Measurements from ENCODE around the gene RNU2-1. TPM values are rescaled to one million over a fixed set of nuclear protein-coding genes. Genes with fewer than 3 reads are reported as not detected.

The RNU2-1 gene
- total RNA-seq, 2 donors from 2014 or later, result not detected

- Histone ChIP-seq H3K27me3 (replicated peaks; ENCODE audit: insufficient read depth) (no peaks in the 10 kb centered on the region), H3K36me3 (peaks cover 25% of the 10 kb centered on the region), H3K9me3 (no peaks in the 10 kb centered on the region), H3K27ac (no peak overlapping the region), H3K4me1 (ENCODE audit: control insufficient read depth in 1 of 2, low read depth in 2 of 2) (peaks cover 0 to 6% of the 10 kb centered on the region in 2 donors), H3K4me3 (no peak overlapping the region)
- TF ChIP-seq CTCF (IDR thresholded peaks at IDR 0.05), result no peak
- no peak for DNase-seq (ENCODE audit: low spot score)
- no peak for ATAC-seq (ENCODE audit: insufficient number of reproducible peaks, low FRiP score, low read depth)
These were observed 16.1 kb downstream of the RNU2-1 start for GRCh38 chr17:43217614-43218087.

GRCh38 chr17:43216762-43217613 lies 16.8 kb downstream of the RNU2-1 start:
- no peaks in the 10 kb centered on the region for H3K27me3 ChIP-seq (replicated peaks; ENCODE audit: insufficient read depth)
- ATAC-seq (ENCODE audit: insufficient number of reproducible peaks, low FRiP score, low read depth) (no peak), DNase-seq (ENCODE audit: low spot score) (no peak)
- no peaks in the 10 kb centered on the region for H3K9me3 ChIP-seq
- H3K4me1 ChIP-seq (ENCODE audit: control insufficient read depth in 1 of 2, low read depth in 2 of 2), result peaks cover 0 to 13% of the 10 kb centered on the region in 2 donors
- peaks cover 25% of the 10 kb centered on the region for H3K36me3 ChIP-seq
- H3K27ac ChIP-seq, result no peak overlapping the region
- no peak overlapping the region for H3K4me3 ChIP-seq
- no peak for TF ChIP-seq CTCF (IDR thresholded peaks at IDR 0.05)

- peaks cover 25% of the 10 kb centered on the region for H3K36me3 ChIP-seq
- H3K27ac ChIP-seq, result no peak overlapping the region
- H3K4me3 ChIP-seq, result no peak overlapping the region
- TF ChIP-seq CTCF (IDR thresholded peaks at IDR 0.05), result no peak
- H3K4me1 ChIP-seq (ENCODE audit: control insufficient read depth in 1 of 2, low read depth in 2 of 2), result peaks cover 0 to 14% of the 10 kb centered on the region in 2 donors
- DNase-seq (ENCODE audit: low spot score) (no peak), ATAC-seq (ENCODE audit: insufficient number of reproducible peaks, low FRiP score, low read depth) (no peak)
- H3K9me3 ChIP-seq, result no peaks in the 10 kb centered on the region
- H3K27me3 ChIP-seq (replicated peaks; ENCODE audit: insufficient read depth), result no peaks in the 10 kb centered on the region
These were observed 17.4 kb downstream of the RNU2-1 start for GRCh38 chr17:43216369-43216761.

GRCh38 chr17:43215341-43215740 lies 18.4 kb downstream of the RNU2-1 start:
- no peak for TF ChIP-seq CTCF (IDR thresholded peaks at IDR 0.05)
- Histone ChIP-seq H3K27ac (no peak overlapping the region), H3K9me3 (no peaks in the 10 kb centered on the region), H3K4me1 (ENCODE audit: control insufficient read depth in 1 of 2, low read depth in 2 of 2) (peaks cover 0 to 21% of the 10 kb centered on the region in 2 donors), H3K27me3 (replicated peaks; ENCODE audit: insufficient read depth) (no peaks in the 10 kb centered on the region), H3K4me3 (no peak overlapping the region), H3K36me3 (peaks cover 25% of the 10 kb centered on the region)
- no peak for DNase-seq (ENCODE audit: low spot score)
- no peak for ATAC-seq (ENCODE audit: insufficient number of reproducible peaks, low FRiP score, low read depth)

- DNase-seq (ENCODE audit: low spot score) (no peak), ATAC-seq (ENCODE audit: insufficient number of reproducible peaks, low FRiP score, low read depth) (no peak)
- no peaks in the 10 kb centered on the region for H3K9me3 ChIP-seq
- peaks cover 0 to 21% of the 10 kb centered on the region in 2 donors for H3K4me1 ChIP-seq (ENCODE audit: control insufficient read depth in 1 of 2, low read depth in 2 of 2)
- H3K27ac ChIP-seq, result no peak overlapping the region
- H3K36me3 ChIP-seq, result peaks cover 33% of the 10 kb centered on the region
- H3K27me3 ChIP-seq (replicated peaks; ENCODE audit: insufficient read depth), result no peaks in the 10 kb centered on the region
- no peak overlapping the region for H3K4me3 ChIP-seq
- TF ChIP-seq CTCF (IDR thresholded peaks at IDR 0.05), result no peak
These were observed 20.2 kb downstream of the RNU2-1 start for GRCh38 chr17:43213545-43213944.

Data from thoracic aorta (tissue), 2 donors.